ENCODE data around the gene DNAJC27. TPM values are rescaled to one million over a fixed set of nuclear protein-coding genes. Genes with fewer than 3 reads are reported as not detected.

DNAJC27 gene
- total and polyA plus RNA-seq, 2 donors (not counting 1 experiment from before 2014, with no cell fraction given), result 6.0 to 16.6 TPM

- H3K4me3 Mint-ChIP-seq, result no peak overlapping the region
- Histone ChIP-seq H3K27me3 (replicated peaks in 1 of 4; ENCODE audit: control extremely low read depth in 1 of 4, control insufficient read depth in 3 of 4, insufficient read depth in 4 of 4, low read length in 3 of 4) (no peaks in the 10 kb centered on the region), H3K79me2 (ENCODE audit: control insufficient read depth, insufficient read depth, low read length) (no peaks in the 10 kb centered on the region), H3K27ac (ENCODE audit: low read length in 2 of 2) (no peak overlapping the region), H2AFZ (ENCODE audit: insufficient read depth, low read depth, low read length, poor library complexity, severe bottlenecking) (no peak overlapping the region), H3K9me3 (ENCODE audit: control extremely low read depth in 1 of 3, control insufficient read depth in 2 of 3, insufficient read depth in 1 of 3, low read length in 2 of 3) (peaks cover 0 to 5% (median 0%) of the 10 kb centered on the region in 3 donors), H4K20me1 (ENCODE audit: control insufficient read depth, insufficient read depth, low read length, poor library complexity, severe bottlenecking) (no peaks in the 10 kb centered on the region), H3K4me3 (ENCODE audit: control extremely low read depth in 1 of 5, extremely low read depth in 1 of 5, insufficient read depth in 1 of 5, low read depth in 2 of 5, low read length in 4 of 5) (no peak overlapping the region), H3K9ac (ENCODE audit: low read length) (no peak overlapping the region), H3K4me1 (ENCODE audit: control insufficient read depth in 2 of 2, insufficient read depth in 2 of 2, low read length in 2 of 2) (no peaks in the 10 kb centered on the region), H3K36me3 (replicated peaks in 1 of 2; ENCODE audit: control extremely low read depth in 1 of 2, control insufficient read depth in 1 of 2, extremely low read depth in 1 of 2, insufficient read depth in 2 of 2, low read length in 1 of 2) (no peaks in the 10 kb centered on the region), H3K4me2 (replicated peaks; ENCODE audit: low read depth, low read length, poor library complexity, severe bottlenecking) (no peak overlapping the region)
- peaks cover 7% of the 10 kb centered on the region for H3K4me1 Mint-ChIP-seq
- no peak for ATAC-seq (ENCODE audit: low read depth)
- POLR2A ChIA-PET, result interaction anchor here (0.8 kb wide), 1 partner anchor 200 kb away, joined by 6 read pairs; no protein-coding TSS in a partner anchor
- intact Hi-C loops (cut with micrococcal nuclease), result no loop called here
- no peaks in the 10 kb centered on the region for H3K9me3 Mint-ChIP-seq (ENCODE audit: insufficient read depth)
- no peak for DNase-seq
- CTCF ChIA-PET, result no interaction called here
- WGBS (ENCODE audit: insufficient coverage), result 89% methylated on average over 10 of the region's 10 CpGs
- TF ChIP-seq EZH2 (IDR thresholded peaks at IDR 0.05; ENCODE audit: borderline replicate concordance, insufficient read depth, low read depth, low read length, poor library complexity, severe bottlenecking) (no peak), CTCF (IDR thresholded peaks at IDR 0.05) (no peak)
- H3K27ac Mint-ChIP-seq, result no peak overlapping the region
- no peaks in the 10 kb centered on the region for H3K27me3 Mint-ChIP-seq
These were observed 58.8 kb downstream of the DNAJC27 start for GRCh38 chr2:24912986-24913385.

- H4K20me1 ChIP-seq (ENCODE audit: control insufficient read depth, insufficient read depth, low read length, poor library complexity, severe bottlenecking), result no peaks in the 10 kb centered on the region
These were observed 59.2 kb downstream of the DNAJC27 start for GRCh38 chr2:24912523-24912922.

More at GRCh38 chr2:24912523-24912922, 59.2 kb downstream of the DNAJC27 start:
- no peaks in the 10 kb centered on the region for H3K27me3 ChIP-seq (replicated peaks in 1 of 4; ENCODE audit: control extremely low read depth in 1 of 4, control insufficient read depth in 3 of 4, insufficient read depth in 4 of 4, low read length in 3 of 4)
- Mint-ChIP-seq H3K9me3 (ENCODE audit: insufficient read depth) (no peaks in the 10 kb centered on the region), H3K27ac (no peak overlapping the region), H3K4me1 (peaks cover 4% of the 10 kb centered on the region), H3K4me3 (no peak overlapping the region), H3K27me3 (no peaks in the 10 kb centered on the region)
- H3K27ac ChIP-seq (ENCODE audit: low read length in 2 of 2), result no peak overlapping the region
- TF ChIP-seq EZH2 (IDR thresholded peaks at IDR 0.05; ENCODE audit: borderline replicate concordance, insufficient read depth, low read depth, low read length, poor library complexity, severe bottlenecking) (no peak), CTCF (IDR thresholded peaks at IDR 0.05) (no peak)
- DNase-seq, result no peak
- no peak overlapping the region for H3K4me2 ChIP-seq (replicated peaks; ENCODE audit: low read depth, low read length, poor library complexity, severe bottlenecking)
- no peaks in the 10 kb centered on the region for H3K4me1 ChIP-seq (ENCODE audit: control insufficient read depth in 2 of 2, insufficient read depth in 2 of 2, low read length in 2 of 2)
- no peak for ATAC-seq (ENCODE audit: low read depth)
- intact Hi-C loops (cut with micrococcal nuclease), result no loop called here
- peaks cover 0 to 5% (median 0%) of the 10 kb centered on the region in 3 donors for H3K9me3 ChIP-seq (ENCODE audit: control extremely low read depth in 1 of 3, control insufficient read depth in 2 of 3, insufficient read depth in 1 of 3, low read length in 2 of 3)
- H2AFZ ChIP-seq (ENCODE audit: insufficient read depth, low read depth, low read length, poor library complexity, severe bottlenecking), result no peak overlapping the region
- WGBS (ENCODE audit: insufficient coverage), result 95% methylated on average over 4 of the region's 7 CpGs
- no peaks in the 10 kb centered on the region for H3K79me2 ChIP-seq (ENCODE audit: control insufficient read depth, insufficient read depth, low read length)
- ChIA-PET POLR2A (interaction anchor here (0.8 kb wide), 2 partner anchors 26 to 199 kb away, joined by 3 to 6 read pairs; no protein-coding TSS in a partner anchor), CTCF (no interaction called here)
- no peak overlapping the region for H3K9ac ChIP-seq (ENCODE audit: low read length)
- H3K36me3 ChIP-seq (replicated peaks in 1 of 2; ENCODE audit: control extremely low read depth in 1 of 2, control insufficient read depth in 1 of 2, extremely low read depth in 1 of 2, insufficient read depth in 2 of 2, low read length in 1 of 2), result no peaks in the 10 kb centered on the region
- H3K4me3 ChIP-seq (ENCODE audit: control extremely low read depth in 1 of 5, extremely low read depth in 1 of 5, insufficient read depth in 1 of 5, low read depth in 2 of 5, low read length in 4 of 5), result no peak overlapping the region

Measured in B cell (primary cell).